HG03159 (cell line): ENCODE data around the gene GALNT17.

Experiments used
- ATAC-seq: cut with Tn5 transposase; IDR thresholded peaks from one replicate; pipeline ENCODE4 v1.9.1; 2021; ENCODE audit warnings: mild to moderate bottlenecking, moderate library complexity; ENCODE audit not compliant: unreplicated experiment

Gene GALNT17

GRCh38 chr7:71486856-71487628 is 355.1 kb downstream of the GALNT17 start:
- no peak for ATAC-seq

DNA sequence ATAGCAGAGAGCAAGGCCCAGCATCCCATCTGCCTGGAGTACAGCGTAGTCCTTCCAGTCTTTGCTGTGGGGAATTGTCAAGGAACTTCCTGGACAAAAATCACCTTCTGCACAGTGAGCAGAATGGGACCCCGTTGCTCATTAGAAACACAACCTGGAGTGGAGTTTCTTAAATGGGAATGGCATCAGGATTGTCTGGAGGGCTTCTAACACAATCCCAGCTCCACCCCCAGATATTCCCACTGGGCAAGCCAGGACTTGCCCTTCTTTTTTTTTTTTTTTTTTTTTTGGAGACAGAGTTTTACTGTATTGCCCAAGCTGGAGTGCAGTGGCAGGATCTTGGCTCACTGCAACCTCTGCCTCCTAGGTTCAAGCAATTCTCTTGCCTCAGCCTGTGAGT is 356.4 kb downstream of the GALNT17 start:
- no peak for ATAC-seq

DNA sequence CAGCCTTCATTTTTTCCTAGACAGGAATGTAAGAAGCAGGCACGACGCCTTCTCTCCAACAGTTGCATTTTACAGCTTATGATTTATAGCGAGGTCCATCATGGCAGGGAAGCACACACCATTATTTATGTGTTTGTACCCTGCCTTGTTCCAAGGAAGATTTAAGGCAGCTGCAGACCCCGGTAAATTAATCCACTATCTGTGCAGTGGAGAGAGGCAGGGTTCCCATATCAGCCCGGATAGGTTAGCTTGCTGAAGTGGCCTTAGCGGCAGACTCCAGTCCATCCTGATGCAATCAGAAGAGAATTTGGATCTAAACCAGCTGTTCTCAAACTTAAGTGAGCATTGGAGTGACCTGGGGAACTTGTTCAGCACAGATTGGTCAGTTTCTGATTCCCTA is 359.4 kb downstream of the GALNT17 start:
- ATAC-seq, result no peak

- no peak for ATAC-seq
These were observed 363.9 kb downstream of the GALNT17 start for GRCh38 chr7:71495828-71496227.

DNA sequence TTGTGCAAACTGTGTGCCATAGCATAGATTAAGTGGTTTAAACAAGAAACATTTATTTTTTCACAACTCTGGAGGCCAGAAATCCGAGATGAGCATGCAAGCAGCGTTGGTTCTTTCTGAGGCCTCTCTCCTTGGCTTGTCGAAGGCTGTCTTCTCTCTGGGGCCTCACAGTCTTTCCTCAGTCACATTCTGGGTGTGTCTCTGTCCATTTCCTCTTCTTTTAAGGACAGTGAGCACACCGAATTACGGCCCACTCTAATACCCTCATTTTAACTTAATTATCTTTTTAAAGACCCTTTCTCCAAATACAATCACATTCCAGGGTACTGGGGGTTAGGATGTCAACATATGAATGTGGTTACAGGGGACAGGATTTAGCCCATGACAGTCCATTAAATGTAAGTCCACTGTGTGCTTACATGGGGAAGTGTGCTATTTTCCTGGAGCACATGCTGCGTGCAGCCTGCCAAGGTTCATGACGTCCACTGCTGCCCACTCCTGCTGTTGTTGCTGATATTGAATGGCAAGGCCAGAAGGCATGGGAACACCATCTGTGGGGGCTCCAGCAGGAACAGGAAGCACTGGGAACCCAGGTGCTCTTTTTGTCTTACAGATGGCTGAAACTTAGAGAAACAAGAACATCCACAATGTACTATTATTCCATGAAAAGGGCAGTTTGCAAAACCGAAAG is 365.5 kb downstream of the GALNT17 start:
- ATAC-seq, result no peak

GRCh38 chr7:71498381-71498780 is 366.4 kb downstream of the GALNT17 start:
- ATAC-seq, result no peak

DNA sequence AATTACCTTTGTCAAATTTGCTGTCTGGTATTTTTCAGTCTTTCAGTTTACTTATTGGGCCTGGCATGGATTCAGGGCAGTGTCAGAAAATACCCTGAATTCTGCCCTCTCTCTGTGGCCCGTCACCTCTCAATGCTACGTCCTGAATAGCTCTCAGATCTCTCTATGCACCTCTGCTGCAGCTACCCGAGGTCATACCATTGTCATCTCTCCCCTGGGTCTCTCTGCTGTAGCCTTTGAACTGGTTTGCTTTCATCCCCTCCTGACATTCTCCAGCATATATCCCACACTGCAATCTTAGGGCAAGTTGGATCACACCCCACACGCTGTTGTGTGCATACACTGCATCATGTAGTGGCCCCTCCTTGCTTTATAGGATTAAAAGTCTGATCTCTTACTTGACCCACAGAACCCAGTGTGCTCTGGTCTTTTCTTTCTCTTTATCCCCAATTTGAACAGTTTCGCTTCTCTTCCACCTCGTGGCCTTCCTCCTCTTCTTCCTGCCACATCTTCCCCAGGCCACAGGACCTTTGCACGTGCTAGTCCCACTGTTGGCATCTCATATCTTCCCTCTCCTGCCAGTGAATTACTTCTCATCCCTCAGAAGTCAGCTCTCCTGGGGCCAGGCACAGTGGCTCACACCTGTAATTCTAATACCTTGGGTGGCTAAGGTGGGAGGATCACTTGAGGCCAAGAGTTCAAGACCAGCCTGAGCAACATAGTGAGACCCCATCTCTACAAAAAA is 372.9 kb downstream of the GALNT17 start:
- ATAC-seq, result no peak

GRCh38 chr7:71506822-71507221 is 374.9 kb downstream of the GALNT17 start:
- no peak for ATAC-seq

GRCh38 chr7:71507680-71508602 is 376.0 kb downstream of the GALNT17 start:
- ATAC-seq, result no peak

DNA sequence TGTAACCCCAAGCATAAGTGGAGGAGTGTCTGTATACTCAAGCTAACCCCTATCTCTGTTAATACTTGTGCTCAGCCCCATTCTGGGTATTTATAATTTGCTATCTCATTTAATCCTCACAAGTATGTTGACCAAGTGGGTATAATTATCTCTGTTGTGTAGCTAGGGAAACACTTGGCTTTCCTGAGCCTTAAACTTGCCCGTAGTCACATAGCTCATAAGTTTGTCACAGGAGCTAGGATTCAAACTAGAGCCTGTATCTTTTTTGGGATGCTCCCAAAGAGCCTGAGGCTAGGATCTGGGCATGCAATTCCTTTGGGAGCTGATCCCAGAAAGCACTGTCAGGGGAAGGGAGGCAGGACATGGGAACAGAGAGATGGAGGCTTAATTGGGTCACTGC is 377.4 kb downstream of the GALNT17 start:
- no peak for ATAC-seq

DNA sequence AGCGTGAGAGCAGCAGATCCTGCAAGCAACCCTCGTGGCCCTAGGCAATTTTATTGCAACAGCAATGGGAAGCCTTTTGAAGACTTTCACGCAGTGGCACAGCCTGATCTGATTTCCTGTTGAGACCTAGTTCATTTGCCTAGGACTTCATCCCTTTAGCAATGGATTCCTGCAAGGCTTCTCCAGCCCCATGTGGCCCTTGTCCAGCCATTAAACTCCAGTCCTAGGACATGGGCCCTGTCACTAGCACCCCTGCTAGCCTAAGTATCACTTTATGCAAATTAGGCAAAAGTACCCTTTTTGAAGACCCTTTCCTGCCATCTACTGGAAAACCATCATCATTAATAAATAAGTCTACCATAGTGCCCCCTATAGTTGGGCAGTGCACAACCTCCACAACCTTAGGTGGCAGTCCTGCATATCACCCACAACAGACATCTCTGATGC is 379.4 kb downstream of the GALNT17 start:
- ATAC-seq, result no peak

GRCh38 chr7:71517940-71518699 is 386.2 kb downstream of the GALNT17 start:
- no peak for ATAC-seq

DNA sequence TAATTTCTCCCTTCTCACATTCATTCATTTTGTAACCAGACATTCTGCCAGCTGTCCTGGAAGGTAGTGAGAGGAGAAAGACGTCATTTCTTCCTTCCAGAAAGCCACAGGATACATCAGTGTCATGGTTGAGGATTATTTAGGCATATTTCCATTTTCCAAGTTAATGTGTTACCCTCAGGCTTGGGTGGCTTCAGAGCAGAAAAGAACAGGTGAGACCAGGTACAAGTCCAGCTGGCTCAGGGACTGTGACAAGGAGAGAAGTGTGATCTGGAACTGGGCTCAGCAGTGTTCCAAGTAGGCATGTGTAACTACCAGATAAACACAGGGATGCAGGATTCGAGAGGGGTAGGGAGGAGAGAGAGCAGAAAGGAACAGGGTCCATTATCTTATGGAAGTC is 386.9 kb downstream of the GALNT17 start:
- ATAC-seq, result no peak

DNA sequence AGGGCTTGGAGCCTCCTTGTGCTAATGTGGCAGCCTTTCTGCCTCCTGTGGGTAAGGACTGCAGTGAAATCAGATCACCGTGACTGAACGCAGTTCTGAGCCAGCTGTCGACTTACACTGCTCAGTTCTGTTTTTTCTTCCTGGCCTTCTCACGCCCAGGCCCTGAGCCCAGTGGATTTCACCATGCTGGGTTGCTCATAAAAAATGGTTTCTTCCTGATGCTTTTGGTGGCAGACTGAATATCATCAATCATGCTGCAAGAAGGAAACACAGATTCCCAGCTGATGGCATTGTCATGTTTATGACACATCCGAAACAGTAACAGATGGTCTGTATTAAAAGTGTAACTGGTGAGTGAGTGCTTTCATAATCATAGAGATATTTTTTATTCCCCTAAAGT is 389.6 kb downstream of the GALNT17 start:
- no peak for ATAC-seq

DNA sequence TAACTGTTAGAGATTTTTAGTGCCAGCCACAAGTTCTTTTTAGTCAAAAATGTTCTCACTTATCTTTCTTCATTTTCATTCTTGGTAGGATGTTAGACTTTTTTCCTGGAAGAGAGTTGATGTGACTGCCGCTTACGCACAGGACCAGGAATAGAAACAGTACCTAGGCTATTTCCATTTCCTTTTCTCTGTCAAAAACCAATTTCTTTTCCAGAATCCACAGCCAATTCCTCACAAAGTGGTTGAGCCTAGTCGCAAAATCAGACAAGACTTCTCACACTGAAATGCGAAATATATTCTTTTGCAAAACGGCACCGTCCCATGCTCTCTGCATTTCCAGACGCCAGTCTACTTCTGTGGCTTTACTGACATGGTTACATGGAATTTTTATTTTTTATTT is 394.2 kb downstream of the GALNT17 start:
- no peak for ATAC-seq

DNA sequence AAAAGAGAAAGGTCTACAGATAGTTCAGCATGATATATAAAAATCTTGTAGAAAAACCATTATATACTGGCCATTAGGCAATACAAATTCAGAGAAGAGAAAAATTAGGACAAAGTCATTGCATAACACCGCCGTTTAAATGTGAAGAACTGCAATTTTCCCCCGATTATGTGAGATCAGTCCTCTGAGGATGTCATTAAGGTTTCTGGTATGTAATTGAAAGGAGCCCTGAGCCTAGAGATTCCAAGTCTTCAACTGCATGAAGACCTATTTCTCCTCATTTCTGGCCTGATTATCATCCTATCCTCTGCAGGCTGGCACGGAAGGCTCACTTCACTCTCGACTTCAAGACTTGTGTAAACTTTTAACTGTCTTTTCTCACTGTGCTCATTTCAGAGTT is 395.3 kb downstream of the GALNT17 start:
- no peak for ATAC-seq

- no peak for ATAC-seq
These were observed 403.7 kb downstream of the GALNT17 start for GRCh38 chr7:71535616-71536015.

GRCh38 chr7:71538210-71538609 is 406.3 kb downstream of the GALNT17 start:
- ATAC-seq, result no peak

DNA sequence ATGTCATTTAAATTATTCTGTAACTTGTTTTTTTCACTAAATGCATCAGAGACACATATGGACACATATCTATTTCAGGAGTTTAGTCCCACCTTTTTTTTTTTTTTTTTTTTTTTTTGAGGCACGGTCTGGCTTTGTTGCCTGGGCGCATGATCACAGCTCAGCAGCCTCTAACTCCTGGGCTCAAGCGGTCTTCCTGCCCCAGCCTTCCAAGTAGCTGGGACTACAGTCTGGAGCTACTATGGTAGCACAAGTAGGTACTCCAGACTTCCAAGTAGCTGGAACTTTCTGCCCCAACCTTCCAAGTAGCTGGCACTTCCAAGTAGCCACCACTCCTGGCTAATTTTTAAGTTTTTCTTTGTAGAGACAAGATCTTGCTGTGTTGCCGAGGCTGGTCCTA is 407.7 kb downstream of the GALNT17 start:
- no peak for ATAC-seq
